B cell (primary cell): ENCODE measurements around the gene SLC50A1.

Experiments used
- EZH2 ChIP-seq: IDR thresholded peaks from 2 replicates; pipeline ENCODE4 v1.6.1; 2012; ENCODE audit warnings: borderline replicate concordance, low read depth, mild to moderate bottlenecking, moderate library complexity, low read length; ENCODE audit not compliant: insufficient read depth, poor library complexity, severe bottlenecking
- TF ChIP-seq, protein P1 (sequence below): fragments of 200-600 bp; IDR thresholded peaks from one replicate; pipeline ENCODE4 v1.8.0; 2022; ENCODE audit warnings: antibody characterized with exemption, mild to moderate bottlenecking

DNA sequence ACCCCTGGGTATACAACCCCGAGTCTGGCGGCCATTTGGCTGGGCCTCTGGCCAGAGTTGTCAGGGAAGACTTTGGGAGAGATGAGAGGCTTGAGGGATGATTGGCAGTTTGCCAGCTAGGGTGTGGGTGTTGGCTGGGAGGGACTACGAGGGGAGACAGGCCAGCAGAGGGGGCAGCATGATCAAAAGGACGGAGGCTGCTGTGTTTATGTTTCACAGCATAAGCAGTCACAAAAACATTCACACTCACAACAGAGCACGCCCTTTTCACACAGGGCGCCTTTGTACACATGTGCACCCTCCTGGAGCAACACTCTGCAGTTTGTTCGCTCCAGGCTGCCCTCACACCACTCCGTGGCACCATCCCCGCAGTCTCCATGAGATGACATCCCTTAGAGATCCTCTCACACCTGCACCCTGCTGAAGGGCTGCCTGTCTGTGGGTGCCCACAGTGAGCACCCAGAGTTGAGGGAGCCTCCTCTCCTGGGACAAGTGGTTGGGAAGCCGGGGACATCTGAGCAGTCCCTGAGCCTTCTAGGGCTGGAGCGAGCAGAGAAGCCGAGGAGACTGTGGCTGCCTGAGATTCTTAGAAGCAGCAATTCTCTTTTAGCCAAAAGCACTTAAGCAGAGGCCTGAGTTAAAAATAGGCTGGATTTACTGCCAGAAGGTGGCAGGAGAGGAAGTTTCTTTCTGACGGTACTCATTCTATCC, 41.6 kb upstream of the SLC50A1 start:
- TF ChIP-seq, protein P1, sequence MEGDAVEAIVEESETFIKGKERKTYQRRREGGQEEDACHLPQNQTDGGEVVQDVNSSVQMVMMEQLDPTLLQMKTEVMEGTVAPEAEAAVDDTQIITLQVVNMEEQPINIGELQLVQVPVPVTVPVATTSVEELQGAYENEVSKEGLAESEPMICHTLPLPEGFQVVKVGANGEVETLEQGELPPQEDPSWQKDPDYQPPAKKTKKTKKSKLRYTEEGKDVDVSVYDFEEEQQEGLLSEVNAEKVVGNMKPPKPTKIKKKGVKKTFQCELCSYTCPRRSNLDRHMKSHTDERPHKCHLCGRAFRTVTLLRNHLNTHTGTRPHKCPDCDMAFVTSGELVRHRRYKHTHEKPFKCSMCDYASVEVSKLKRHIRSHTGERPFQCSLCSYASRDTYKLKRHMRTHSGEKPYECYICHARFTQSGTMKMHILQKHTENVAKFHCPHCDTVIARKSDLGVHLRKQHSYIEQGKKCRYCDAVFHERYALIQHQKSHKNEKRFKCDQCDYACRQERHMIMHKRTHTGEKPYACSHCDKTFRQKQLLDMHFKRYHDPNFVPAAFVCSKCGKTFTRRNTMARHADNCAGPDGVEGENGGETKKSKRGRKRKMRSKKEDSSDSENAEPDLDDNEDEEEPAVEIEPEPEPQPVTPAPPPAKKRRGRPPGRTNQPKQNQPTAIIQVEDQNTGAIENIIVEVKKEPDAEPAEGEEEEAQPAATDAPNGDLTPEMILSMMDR = peak; percentile 29
- TF ChIP-seq EZH2 = no peak
